Measurements from ENCODE around the gene CD28.

DNA sequence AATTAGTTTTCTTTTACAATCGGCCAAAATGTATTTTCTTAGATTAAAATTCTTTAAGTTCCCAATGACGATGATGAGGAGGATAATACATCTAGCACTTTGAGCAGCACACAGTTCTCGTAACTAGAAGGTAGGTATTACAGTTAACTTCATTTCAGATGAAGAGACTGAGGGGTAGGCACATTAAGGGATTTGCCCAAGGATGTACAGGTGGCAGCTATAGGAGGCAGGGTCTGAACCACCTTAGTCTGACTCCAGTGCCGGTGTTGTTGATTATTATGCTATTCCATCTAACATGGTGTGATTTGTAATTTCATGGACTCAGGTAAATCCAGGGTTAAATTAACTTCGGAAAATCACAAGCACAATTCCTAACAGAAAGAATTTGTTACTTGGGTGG lies 1.1 kb downstream of the CD28 start:
- TF ChIP-seq JUNB (CRISPR knock-in tag; conservative IDR thresholded peaks at IDR 0.05) (no peak), POLR2AphosphoS2 (IDR thresholded peaks at IDR 0.05; ENCODE audit: low read length) (no peak), KDM1A (IDR thresholded peaks at IDR 0.05) (no peak), SAFB (IDR thresholded peaks at IDR 0.05; ENCODE audit: borderline replicate concordance, low read depth, low read length) (no peak), RCOR1 (IDR thresholded peaks at IDR 0.05; ENCODE audit: borderline replicate concordance in 1 of 2, low read depth in 2 of 2, low read length in 2 of 2) (no peak), HCFC1 (IDR thresholded peaks at IDR 0.05; ENCODE audit: low read depth, low read length) (no peak), SLC30A9 (CRISPR knock-in tag; IDR thresholded peaks at IDR 0.05) (no peak), NCOA2 (IDR thresholded peaks at IDR 0.05; ENCODE audit: partially characterized antibody in 2 of 2) (no peak)
- TF ChIP-seq, protein P1, sequence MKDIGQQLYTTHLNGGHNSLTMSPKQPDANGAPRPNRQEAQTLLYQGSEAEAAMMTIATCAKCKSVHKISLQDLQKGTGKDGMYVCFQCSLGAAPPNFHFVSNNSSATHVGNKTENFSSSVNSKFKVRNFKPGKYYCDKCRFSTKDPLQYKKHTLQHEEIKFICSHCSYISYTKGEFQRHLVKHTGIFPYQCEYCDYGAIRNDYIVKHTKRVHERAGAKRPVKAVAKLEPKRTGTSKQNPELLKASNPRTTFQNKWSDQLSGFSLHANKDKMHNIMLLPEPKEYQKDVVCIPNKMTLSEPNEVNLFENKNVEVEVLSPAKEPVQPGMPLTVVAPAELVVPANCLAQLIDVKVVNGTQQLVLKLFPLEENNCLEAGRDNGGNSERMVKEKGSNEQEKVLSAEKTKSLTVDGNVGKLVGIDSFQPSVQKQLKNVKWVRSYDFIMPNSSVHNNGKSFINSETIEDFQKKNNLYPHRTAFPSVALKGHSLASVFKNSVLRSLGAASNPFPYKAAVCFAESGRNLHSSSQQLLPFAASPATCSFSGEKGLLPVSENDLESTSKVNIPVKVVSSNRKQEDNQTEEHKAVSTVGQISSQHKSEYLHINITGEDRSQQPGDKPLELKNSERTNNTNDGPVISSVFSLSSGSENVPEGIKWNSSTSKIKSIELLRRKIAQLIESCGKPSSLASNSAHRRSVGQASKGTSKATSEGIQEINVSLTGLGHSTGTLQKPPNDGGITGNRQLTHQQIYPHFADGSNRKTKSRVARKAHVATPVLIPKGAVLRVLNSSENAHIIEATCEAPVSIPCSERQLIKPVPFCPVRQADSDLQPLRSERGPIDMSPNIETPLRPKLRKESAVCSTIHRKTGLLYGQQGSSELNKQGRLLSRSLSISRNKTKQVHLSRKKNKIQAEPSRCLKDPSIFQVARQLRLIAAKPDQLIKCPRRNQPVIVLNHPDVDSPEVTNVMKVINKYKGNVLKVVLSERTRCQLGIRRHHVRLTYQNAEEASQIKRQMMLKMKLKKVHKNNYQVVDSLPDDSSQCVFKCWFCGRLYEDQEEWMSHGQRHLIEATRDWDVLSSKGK (CRISPR knock-in tag; IDR thresholded peaks at IDR 0.05), result no peak

All from K562 (cell line).